Endothelial cell of umbilical vein (primary cell): Measurements from ENCODE around the gene TRIM65.

Experiments
- CTCF ChIP-seq, 2 donors: IDR thresholded peaks; 1 replicate in 1 of 2; 2 replicates in 1 of 2; pipeline ENCODE4 v1.5.1; 2011; ENCODE audit warnings: low read length in 2 of 2, mild to moderate bottlenecking in 2 of 2, moderate library complexity in 2 of 2, control low read depth in 1 of 2, inconsistent platforms in 1 of 2, low read depth in 1 of 2; ENCODE audit not compliant: insufficient read depth in 1 of 2; ENCODE audit errors: extremely low read depth in 1 of 2
- POLR2A ChIP-seq: IDR thresholded peaks from 2 replicates; pipeline ENCODE4 v1.6.1; 2012; ENCODE audit warnings: low read depth, mild to moderate bottlenecking, control low read depth, low read length

DNA sequence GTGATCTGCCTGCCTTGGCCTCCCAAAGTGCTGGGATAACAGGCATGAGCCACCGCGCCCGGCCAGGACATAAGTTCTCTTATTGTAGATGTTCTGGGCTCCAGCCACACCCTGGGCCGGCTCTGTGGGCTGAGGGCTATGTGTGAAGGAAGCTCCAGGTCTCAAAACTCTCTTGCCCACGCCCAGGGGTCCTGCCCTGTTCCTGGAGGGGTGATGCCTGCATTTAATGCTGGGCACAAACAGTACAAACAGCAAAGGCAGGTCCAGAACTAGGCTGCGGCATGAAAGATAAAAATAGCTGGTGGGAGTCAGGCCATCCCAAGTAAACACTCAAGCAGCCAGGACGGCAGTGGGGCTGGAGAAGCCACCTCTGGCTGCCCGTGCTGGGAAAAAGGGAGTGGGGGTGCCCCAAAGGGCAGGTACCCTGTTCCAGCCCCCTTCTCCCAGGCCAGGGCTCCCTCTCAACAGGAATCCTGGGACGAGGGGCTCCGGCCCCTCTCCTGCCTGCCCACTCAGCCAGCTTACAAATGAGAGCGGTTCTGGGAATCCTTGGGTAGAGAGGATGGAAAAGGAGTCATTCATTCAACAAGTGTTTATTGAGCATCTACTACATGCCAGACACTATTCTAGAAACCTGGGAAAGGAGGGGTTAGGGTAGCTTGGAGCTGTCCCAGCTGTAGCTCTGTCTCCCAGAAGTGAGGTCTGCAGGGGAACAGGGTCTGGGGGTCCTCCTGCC is 23.0 kb downstream of the TRIM65 start:
- no peak for TF ChIP-seq CTCF (IDR thresholded peaks at IDR 0.05; ENCODE audit: extremely low read depth in 1 of 2, insufficient read depth in 1 of 2, low read depth in 1 of 2, low read length in 2 of 2)
- TF ChIP-seq POLR2A, result no peak
